ENCODE results near the gene PPP2R2B.

PPP2R2B gene

GRCh38 chr5:146699138-146699537 lies 179.4 kb downstream of the PPP2R2B start:
- no peak for DNase-seq
- Histone ChIP-seq H3K36me3 (ENCODE audit: control insufficient read depth, insufficient read depth, low read length) (no peaks in the 10 kb centered on the region), H3K23ac (ENCODE audit: low read length) (no peak overlapping the region), H3K4me2 (ENCODE audit: low read length) (no peak overlapping the region), H3K79me1 (ENCODE audit: low read length) (no peaks in the 10 kb centered on the region), H2AK5ac (ENCODE audit: low read length) (no peak overlapping the region), H3K4me3 (ENCODE audit: low read length) (no peak overlapping the region), H4K8ac (ENCODE audit: low read depth, low read length) (no peak overlapping the region), H2BK120ac (ENCODE audit: low read depth, low read length) (peak overlapping the region; percentile 73), H3K4ac (ENCODE audit: low read depth, low read length) (no peak overlapping the region), H3K27me3 (ENCODE audit: insufficient read depth, low read length, poor library complexity) (no peaks in the 10 kb centered on the region), H3K18ac (ENCODE audit: low read length) (no peak overlapping the region), H2BK15ac (replicated peaks; ENCODE audit: low read depth) (no peak overlapping the region), H3K56ac (ENCODE audit: low read length) (no peak overlapping the region), H3K79me2 (ENCODE audit: control insufficient read depth, insufficient read depth, low read length) (no peaks in the 10 kb centered on the region), H3K9ac (ENCODE audit: low read length) (no peak overlapping the region), H2BK5ac (ENCODE audit: low read length) (no peak overlapping the region), H3K27ac (ENCODE audit: low read depth, low read length) (no peak overlapping the region), H3K4me1 (ENCODE audit: control insufficient read depth, low read depth, low read length) (peaks cover 18% of the 10 kb centered on the region), H4K5ac (ENCODE audit: low read length) (no peak overlapping the region)
- WGBS (ENCODE audit: extremely low coverage, insufficient coverage, low lambda C conversion rate): no CpG with 5 or more reads among the region's 3 CpGs

DNA sequence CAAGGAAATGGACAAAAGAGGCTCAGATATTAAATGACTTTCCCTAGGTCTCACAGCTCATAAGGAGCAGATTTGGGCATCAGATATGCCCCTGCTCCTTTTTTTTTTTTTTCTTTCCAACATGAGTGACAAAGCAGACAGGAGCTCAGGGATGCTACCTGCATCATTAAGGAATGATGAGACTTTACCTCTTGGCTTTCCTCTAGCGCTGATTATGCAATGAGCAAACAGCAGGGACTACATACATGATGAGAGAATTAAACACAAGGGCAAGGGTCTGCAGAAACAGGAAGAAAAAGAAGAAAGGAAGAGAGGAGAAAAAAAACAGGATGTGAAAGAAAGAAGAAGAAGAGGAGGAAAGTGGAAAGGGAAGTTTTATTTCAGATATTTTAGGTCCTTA lies 179.9 kb downstream of the PPP2R2B start:
- H3K79me1 ChIP-seq (ENCODE audit: low read length): no peaks in the 10 kb centered on the region
- H3K4me3 ChIP-seq (ENCODE audit: low read length): no peak overlapping the region
- H3K18ac ChIP-seq (ENCODE audit: low read length): peak overlapping the region; percentile 51
- no peaks in the 10 kb centered on the region for H3K79me2 ChIP-seq (ENCODE audit: control insufficient read depth, insufficient read depth, low read length)
- H3K56ac ChIP-seq (ENCODE audit: low read length): no peak overlapping the region
- H3K9ac ChIP-seq (ENCODE audit: low read length): no peak overlapping the region
- H3K4me1 ChIP-seq (ENCODE audit: control insufficient read depth, low read depth, low read length): peaks cover 18% of the 10 kb centered on the region
- H3K4me2 ChIP-seq (ENCODE audit: low read length): no peak overlapping the region
- H2BK5ac ChIP-seq (ENCODE audit: low read length): no peak overlapping the region
- no peak overlapping the region for H3K23ac ChIP-seq (ENCODE audit: low read length)
- no peak overlapping the region for H4K8ac ChIP-seq (ENCODE audit: low read depth, low read length)
- no peak overlapping the region for H2BK15ac ChIP-seq (replicated peaks; ENCODE audit: low read depth)
- no peak overlapping the region for H3K27ac ChIP-seq (ENCODE audit: low read depth, low read length)
- no peak overlapping the region for H3K4ac ChIP-seq (ENCODE audit: low read depth, low read length)
- H4K5ac ChIP-seq (ENCODE audit: low read length): no peak overlapping the region
- no peak overlapping the region for H2AK5ac ChIP-seq (ENCODE audit: low read length)
- H3K36me3 ChIP-seq (ENCODE audit: control insufficient read depth, insufficient read depth, low read length): no peaks in the 10 kb centered on the region
- no peaks in the 10 kb centered on the region for H3K27me3 ChIP-seq (ENCODE audit: insufficient read depth, low read length, poor library complexity)
- H2BK120ac ChIP-seq (ENCODE audit: low read depth, low read length): no peak overlapping the region
- WGBS (ENCODE audit: extremely low coverage, insufficient coverage, low lambda C conversion rate): no CpG with 5 or more reads among the region's 1 CpG
- DNase-seq: no peak

DNA sequence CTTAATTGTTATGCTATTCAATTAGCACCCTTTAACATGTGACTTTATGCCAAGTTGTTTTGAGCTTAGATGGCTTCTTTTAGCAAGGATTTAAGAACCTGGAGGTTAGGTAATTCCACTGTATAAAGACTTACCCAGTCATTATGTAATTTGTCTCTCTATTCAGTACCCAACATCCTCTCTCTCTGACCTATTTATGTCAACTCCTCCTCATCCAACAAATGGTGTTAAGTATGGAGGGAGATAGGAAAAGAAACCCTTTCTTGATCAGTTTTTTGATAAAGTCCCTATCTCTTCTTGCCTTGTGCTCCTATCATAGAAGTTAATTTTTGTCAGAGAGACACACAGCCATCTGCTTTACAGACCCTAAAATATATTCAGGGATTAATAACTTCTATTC lies 181.3 kb downstream of the PPP2R2B start:
- Histone ChIP-seq H2BK15ac (replicated peaks; ENCODE audit: low read depth) (no peak overlapping the region), H3K4me1 (ENCODE audit: control insufficient read depth, low read depth, low read length) (peaks cover 18% of the 10 kb centered on the region), H2BK5ac (ENCODE audit: low read length) (no peak overlapping the region), H3K4me3 (ENCODE audit: low read length) (no peak overlapping the region), H3K4ac (ENCODE audit: low read depth, low read length) (no peak overlapping the region), H4K5ac (ENCODE audit: low read length) (no peak overlapping the region), H3K36me3 (ENCODE audit: control insufficient read depth, insufficient read depth, low read length) (no peaks in the 10 kb centered on the region), H2AK5ac (ENCODE audit: low read length) (no peak overlapping the region), H3K79me1 (ENCODE audit: low read length) (no peaks in the 10 kb centered on the region), H3K23ac (ENCODE audit: low read length) (no peak overlapping the region), H3K27ac (ENCODE audit: low read depth, low read length) (no peak overlapping the region), H2BK120ac (ENCODE audit: low read depth, low read length) (no peak overlapping the region), H4K8ac (ENCODE audit: low read depth, low read length) (no peak overlapping the region), H3K18ac (ENCODE audit: low read length) (no peak overlapping the region), H3K79me2 (ENCODE audit: control insufficient read depth, insufficient read depth, low read length) (no peaks in the 10 kb centered on the region), H3K4me2 (ENCODE audit: low read length) (no peak overlapping the region), H3K56ac (ENCODE audit: low read length) (no peak overlapping the region), H3K9ac (ENCODE audit: low read length) (no peak overlapping the region), H3K27me3 (ENCODE audit: insufficient read depth, low read length, poor library complexity) (no peaks in the 10 kb centered on the region)
- peak; percentile 59 for DNase-seq

DNA sequence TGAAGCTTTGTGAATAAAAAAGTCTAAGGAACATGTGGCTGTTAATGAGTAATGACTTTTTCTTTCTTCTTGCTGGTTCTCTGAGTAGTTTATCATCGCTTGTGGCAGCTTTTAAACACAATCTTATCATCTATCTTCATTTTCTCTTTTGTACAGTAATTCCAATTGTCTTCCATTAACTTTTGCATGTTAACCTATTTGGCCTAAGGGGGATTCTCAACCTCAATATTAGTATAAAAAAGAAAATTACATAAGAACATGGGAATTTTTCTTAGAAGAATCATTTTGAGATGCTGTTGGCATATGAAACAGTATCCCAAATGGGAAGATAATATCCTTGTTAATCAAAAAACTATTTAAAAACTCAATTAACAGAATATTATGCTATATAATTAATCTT lies 182.9 kb downstream of the PPP2R2B start:
- Histone ChIP-seq H3K79me2 (ENCODE audit: control insufficient read depth, insufficient read depth, low read length) (no peaks in the 10 kb centered on the region), H4K5ac (ENCODE audit: low read length) (no peak overlapping the region), H3K27ac (ENCODE audit: low read depth, low read length) (no peak overlapping the region), H2BK5ac (ENCODE audit: low read length) (no peak overlapping the region), H4K8ac (ENCODE audit: low read depth, low read length) (no peak overlapping the region), H3K4me1 (ENCODE audit: control insufficient read depth, low read depth, low read length) (peaks cover 10% of the 10 kb centered on the region), H3K4ac (ENCODE audit: low read depth, low read length) (no peak overlapping the region), H3K79me1 (ENCODE audit: low read length) (no peaks in the 10 kb centered on the region), H2BK15ac (replicated peaks; ENCODE audit: low read depth) (no peak overlapping the region), H3K4me2 (ENCODE audit: low read length) (no peak overlapping the region), H3K9ac (ENCODE audit: low read length) (no peak overlapping the region), H3K56ac (ENCODE audit: low read length) (no peak overlapping the region), H3K27me3 (ENCODE audit: insufficient read depth, low read length, poor library complexity) (no peaks in the 10 kb centered on the region), H3K23ac (ENCODE audit: low read length) (no peak overlapping the region), H2AK5ac (ENCODE audit: low read length) (no peak overlapping the region), H3K4me3 (ENCODE audit: low read length) (no peak overlapping the region), H3K18ac (ENCODE audit: low read length) (no peak overlapping the region), H3K36me3 (ENCODE audit: control insufficient read depth, insufficient read depth, low read length) (no peaks in the 10 kb centered on the region), H2BK120ac (ENCODE audit: low read depth, low read length) (no peak overlapping the region)
- no peak for DNase-seq
- no CpG with 5 or more reads among the region's 1 CpG for WGBS (ENCODE audit: extremely low coverage, insufficient coverage, low lambda C conversion rate)

- Histone ChIP-seq H3K4me1 (ENCODE audit: control insufficient read depth, low read depth, low read length) (no peaks in the 10 kb centered on the region), H3K4me2 (ENCODE audit: low read length) (no peak overlapping the region), H2BK15ac (replicated peaks; ENCODE audit: low read depth) (no peak overlapping the region), H4K8ac (ENCODE audit: low read depth, low read length) (no peak overlapping the region), H3K23ac (ENCODE audit: low read length) (no peak overlapping the region), H3K79me2 (ENCODE audit: control insufficient read depth, insufficient read depth, low read length) (no peaks in the 10 kb centered on the region), H3K79me1 (ENCODE audit: low read length) (no peaks in the 10 kb centered on the region), H3K56ac (ENCODE audit: low read length) (no peak overlapping the region), H2AK5ac (ENCODE audit: low read length) (no peak overlapping the region), H2BK120ac (ENCODE audit: low read depth, low read length) (no peak overlapping the region), H3K9ac (ENCODE audit: low read length) (no peak overlapping the region), H3K27me3 (ENCODE audit: insufficient read depth, low read length, poor library complexity) (no peaks in the 10 kb centered on the region), H3K4ac (ENCODE audit: low read depth, low read length) (no peak overlapping the region), H3K18ac (ENCODE audit: low read length) (no peak overlapping the region), H4K5ac (ENCODE audit: low read length) (no peak overlapping the region), H3K27ac (ENCODE audit: low read depth, low read length) (no peak overlapping the region), H2BK5ac (ENCODE audit: low read length) (no peak overlapping the region), H3K36me3 (ENCODE audit: control insufficient read depth, insufficient read depth, low read length) (no peaks in the 10 kb centered on the region), H3K4me3 (ENCODE audit: low read length) (no peak overlapping the region)
- no CpG with 5 or more reads among the region's 6 CpGs for WGBS (ENCODE audit: extremely low coverage, insufficient coverage, low lambda C conversion rate)
- no peak for DNase-seq
These were observed 187.6 kb downstream of the PPP2R2B start for GRCh38 chr5:146690880-146691355.

DNA sequence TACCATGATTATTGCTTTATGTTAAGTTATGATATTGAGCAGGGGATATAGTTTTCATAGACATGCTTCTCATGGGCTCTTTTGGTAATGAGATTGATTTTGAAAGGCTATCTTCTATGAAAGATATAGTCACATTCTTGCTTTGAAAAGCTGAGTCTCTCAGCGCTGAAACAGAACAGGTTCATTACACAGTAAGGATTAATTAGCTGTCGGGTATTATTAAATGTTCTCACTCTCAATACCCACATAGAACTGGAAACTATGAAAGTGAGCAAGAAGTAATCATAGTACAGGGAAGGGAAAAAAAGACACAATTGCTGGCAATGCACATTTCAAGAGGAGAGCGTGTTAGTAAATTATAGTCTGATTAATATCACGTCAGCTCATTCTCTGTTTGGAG lies 190.9 kb downstream of the PPP2R2B start:
- Histone ChIP-seq H4K8ac (ENCODE audit: low read depth, low read length) (no peak overlapping the region), H2BK120ac (ENCODE audit: low read depth, low read length) (no peak overlapping the region), H3K56ac (ENCODE audit: low read length) (no peak overlapping the region), H3K79me1 (ENCODE audit: low read length) (no peaks in the 10 kb centered on the region), H3K27me3 (ENCODE audit: insufficient read depth, low read length, poor library complexity) (no peaks in the 10 kb centered on the region), H3K4me2 (ENCODE audit: low read length) (no peak overlapping the region), H2AK5ac (ENCODE audit: low read length) (no peak overlapping the region), H3K27ac (ENCODE audit: low read depth, low read length) (no peak overlapping the region), H4K5ac (ENCODE audit: low read length) (no peak overlapping the region), H3K4me1 (ENCODE audit: control insufficient read depth, low read depth, low read length) (no peaks in the 10 kb centered on the region), H3K9ac (ENCODE audit: low read length) (no peak overlapping the region), H2BK5ac (ENCODE audit: low read length) (no peak overlapping the region), H3K18ac (ENCODE audit: low read length) (no peak overlapping the region), H3K4ac (ENCODE audit: low read depth, low read length) (no peak overlapping the region), H3K4me3 (ENCODE audit: low read length) (no peak overlapping the region), H3K36me3 (ENCODE audit: control insufficient read depth, insufficient read depth, low read length) (no peaks in the 10 kb centered on the region), H2BK15ac (replicated peaks; ENCODE audit: low read depth) (no peak overlapping the region), H3K23ac (ENCODE audit: low read length) (no peak overlapping the region), H3K79me2 (ENCODE audit: control insufficient read depth, insufficient read depth, low read length) (no peaks in the 10 kb centered on the region)
- no CpG with 5 or more reads among the region's 4 CpGs for WGBS (ENCODE audit: extremely low coverage, insufficient coverage, low lambda C conversion rate)
- no peak for DNase-seq

All from mesendoderm (in vitro differentiated cells).